Urinary bladder (tissue), 4 donors: ENCODE data around the gene GNAO1. TPM values are rescaled to one million over a fixed set of nuclear protein-coding genes. Genes with fewer than 3 reads are reported as not detected.
"Not testable (repeated sequence)": the region's sequence is repeated elsewhere in the genome, so short reads cannot be mapped to it uniquely, and the experiment has no call there.

ENCODE experiments used
- DNase-seq: peaks from one replicate; pipeline ENCODE4 v3.0.0-alpha.2; 2015; ENCODE audit errors: extremely low spot score
- H3K27ac ChIP-seq: one replicate; pipeline ENCODE4 v1.5.1; 2013; ENCODE audit warnings: low read depth, mild to moderate bottlenecking, moderate library complexity
- H3K36me3 ChIP-seq: one replicate; pipeline ENCODE4 v1.6.1; 2013; ENCODE audit warnings: mild to moderate bottlenecking, moderate library complexity; ENCODE audit not compliant: insufficient read depth
- H3K4me1 ChIP-seq: one replicate; pipeline ENCODE4 v1.6.1; 2013; ENCODE audit warnings: mild to moderate bottlenecking, moderate library complexity; ENCODE audit not compliant: insufficient read depth
- H3K4me3 ChIP-seq: one replicate; pipeline ENCODE4 v1.5.1; 2013; ENCODE audit warnings: low read depth, low read length
- WGBS: extraction: QIAGEN DNeasy Blood & Tissue Kit; methylation state at CpG from one replicate; pipeline ENCODE4 v1.1.7; 2013; 5-methylcytosine and 5-hydroxymethylcytosine counted together
- polyA plus RNA-seq: library from polyadenylated mRNA; stranded (reverse); fragments of 200-250 nt; gene quantifications from one replicate; pipeline ENCODE4 v1.2.3, GENCODE V29; 2013
- total RNA-seq: library from RNA; depleted of rRNA; stranded (reverse); fragments of >200 nt; gene quantifications from one replicate; pipeline ENCODE4 v1.2.3, GENCODE V29; 2014
- donor health status: healthy with polysubstance abuse.
- donor health status: healthy.

The GNAO1 gene
- total and polyA plus RNA-seq, 2 donors: 4.7 to 31.1 TPM

DNA sequence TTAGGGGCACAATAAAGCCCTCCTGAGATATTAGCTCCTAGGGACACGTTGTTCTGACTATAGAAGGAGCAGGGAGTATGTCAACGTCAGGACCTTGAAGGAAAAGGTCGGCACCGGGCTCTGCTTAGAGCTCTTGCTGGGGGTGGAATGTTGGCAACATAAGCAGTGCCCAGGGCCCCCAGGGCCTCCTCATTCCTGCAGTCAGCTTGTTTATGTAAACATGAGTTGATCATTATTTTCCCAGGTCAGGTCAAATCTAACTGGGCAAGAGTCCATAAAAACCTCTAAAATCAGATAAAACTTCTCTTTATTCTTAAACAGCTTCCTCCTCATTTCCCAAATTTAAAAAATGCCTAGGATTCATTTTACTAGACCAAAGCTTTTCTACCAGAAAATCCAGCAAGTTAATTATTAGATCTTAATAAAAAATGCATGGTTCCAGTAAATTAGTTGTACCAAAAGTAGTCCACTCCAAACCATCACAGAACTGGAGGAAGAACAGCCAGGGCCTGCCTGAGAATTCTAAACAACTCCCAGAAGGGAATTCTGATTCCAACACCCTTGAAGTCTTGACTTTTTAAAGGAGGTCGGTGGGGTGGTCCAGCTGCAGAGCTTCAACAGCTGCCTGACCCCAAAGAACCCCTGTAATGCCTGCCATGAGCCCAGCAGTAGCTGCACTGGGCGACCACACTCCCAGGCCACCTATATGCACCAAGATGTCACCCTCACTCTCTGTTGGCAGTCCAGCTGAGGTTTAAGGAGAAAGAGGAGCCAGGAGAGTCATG lies 179.8 kb downstream of the GNAO1 start:
- H3K4me1 ChIP-seq: no peaks in the 10 kb centered on the region
- 23% methylated on average over 6 of the region's 6 CpGs for WGBS
- peaks cover 5% of the 10 kb centered on the region for H3K36me3 ChIP-seq
- no peak overlapping the region for H3K27ac ChIP-seq
- DNase-seq: no peak
- H3K4me3 ChIP-seq: no peak overlapping the region

DNA sequence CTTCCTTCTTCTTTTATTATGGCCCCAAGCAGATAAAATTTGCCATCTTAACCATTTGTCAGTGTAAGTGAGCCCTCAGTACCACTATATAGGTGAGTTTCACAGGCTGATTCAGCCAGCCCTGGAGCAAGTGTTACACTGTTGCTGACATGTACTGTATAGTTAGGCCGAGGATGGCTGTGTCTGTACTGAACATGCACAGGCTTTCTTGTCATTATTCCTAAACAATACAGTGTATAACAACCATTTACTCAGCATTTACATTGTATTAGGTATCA lies 180.3 kb downstream of the GNAO1 start:
- H3K27ac ChIP-seq: no peak overlapping the region
- H3K4me1 ChIP-seq: no peaks in the 10 kb centered on the region

DNA sequence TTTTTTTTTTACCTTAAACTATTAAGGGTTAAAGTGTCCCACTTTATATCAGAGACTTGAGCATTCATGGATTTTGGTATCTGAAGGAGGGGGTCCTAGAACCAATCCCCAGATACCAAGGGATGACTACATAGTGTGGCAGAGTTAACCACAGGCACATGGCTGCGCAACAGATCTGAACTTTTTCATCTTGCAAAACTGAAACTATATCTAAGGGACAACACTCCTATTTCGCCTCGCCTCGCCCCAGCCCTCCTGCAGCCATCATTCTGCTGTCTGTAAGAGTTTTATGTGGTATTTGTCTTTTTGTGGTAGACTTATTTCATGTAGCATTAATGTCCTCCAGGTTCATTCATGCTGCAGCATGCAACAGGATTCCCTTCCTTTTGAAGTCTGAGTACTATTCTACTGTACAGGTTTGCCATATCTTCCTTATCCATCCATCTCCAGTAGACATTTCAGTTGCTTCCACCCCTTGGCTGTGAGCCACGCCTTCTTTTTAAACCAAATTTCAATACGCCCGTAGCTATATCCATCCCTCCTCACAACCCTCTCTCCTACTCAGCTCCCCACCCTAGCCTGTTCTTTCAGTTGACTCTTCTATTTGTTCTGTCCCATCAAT lies 180.8 kb downstream of the GNAO1 start:
- Histone ChIP-seq H3K36me3 (peaks cover under 1% of the 10 kb centered on the region), H3K27ac (no peak overlapping the region), H3K4me1 (no peaks in the 10 kb centered on the region), H3K4me3 (no peak overlapping the region)
- DNase-seq: no peak
- 82% methylated on average over 7 of the region's 7 CpGs for WGBS

More for the DNA sequence above, 180.3 kb downstream of the GNAO1 start:
- Histone ChIP-seq H3K36me3 (peaks cover 3% of the 10 kb centered on the region), H3K4me3 (no peak overlapping the region)
- no peak for DNase-seq
- WGBS: 71% methylated on average over 1 of the region's 1 CpG

DNA sequence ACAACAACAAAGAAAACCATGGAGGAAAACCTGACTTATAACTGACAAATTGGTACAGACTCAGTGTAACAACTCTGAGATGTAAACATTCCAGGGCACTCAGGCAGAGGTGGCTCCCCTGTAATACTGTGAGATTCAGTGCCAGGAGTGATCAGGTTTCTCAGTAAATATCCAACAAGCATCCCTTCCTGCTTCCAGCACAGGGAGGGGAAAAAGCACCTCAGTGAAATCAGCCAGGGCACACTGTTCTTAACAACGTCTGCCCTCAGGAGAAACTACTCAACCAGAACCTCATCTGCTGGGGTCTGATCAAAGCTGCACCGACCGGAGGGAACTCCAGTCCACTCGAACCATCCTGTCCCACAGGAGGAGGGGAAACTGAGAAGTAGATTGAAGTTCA lies 181.7 kb downstream of the GNAO1 start:
- WGBS: 72% methylated on average over 4 of the region's 4 CpGs
- no peaks in the 10 kb centered on the region for H3K4me1 ChIP-seq
- H3K4me3 ChIP-seq: no peak overlapping the region
- peaks cover 2% of the 10 kb centered on the region for H3K36me3 ChIP-seq
- DNase-seq: no peak
- H3K27ac ChIP-seq: no peak overlapping the region

DNA sequence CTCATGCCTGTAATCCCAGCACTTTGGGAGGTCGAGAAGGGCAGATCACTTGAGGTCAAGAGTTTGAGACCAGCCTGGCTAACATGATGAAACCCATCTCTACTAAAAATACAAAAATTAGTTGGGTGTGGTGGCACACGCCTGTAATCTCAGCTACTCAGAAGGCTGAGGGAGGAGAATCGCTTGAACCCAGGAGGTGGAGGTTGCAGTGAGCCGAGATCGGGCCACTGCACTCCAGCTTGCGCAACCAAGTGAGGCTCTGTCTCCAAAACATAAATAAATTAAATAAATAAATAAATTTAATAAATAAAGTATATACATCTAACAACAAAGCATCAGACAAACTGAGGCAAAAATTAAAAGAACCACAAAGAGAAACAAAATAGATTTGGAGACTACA lies 184.5 kb downstream of the GNAO1 start:
- not testable (repeated sequence) for H3K36me3 ChIP-seq, H3K4me3 ChIP-seq, DNase-seq, H3K4me1 ChIP-seq, H3K27ac ChIP-seq
- 95% methylated on average over 6 of the region's 6 CpGs for WGBS

DNA sequence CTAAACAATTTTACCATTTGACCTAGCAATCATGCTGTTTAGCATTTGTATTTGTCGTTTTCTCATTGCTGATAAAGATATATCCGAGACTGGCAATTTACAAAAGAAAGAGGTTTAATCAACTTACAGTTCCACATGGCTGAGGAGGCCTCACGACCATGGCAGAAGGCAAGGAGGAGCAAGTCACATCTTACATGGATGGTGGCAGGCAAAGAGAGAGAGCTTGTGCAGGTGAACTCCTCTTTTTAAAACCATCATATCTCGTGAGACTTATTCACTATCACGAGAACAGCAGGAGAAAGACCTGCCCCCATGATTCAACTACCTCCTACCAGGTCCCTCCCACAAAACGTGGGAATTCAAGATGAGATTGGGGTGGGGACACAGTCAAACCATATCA lies 187.8 kb downstream of the GNAO1 start:
- not testable (repeated sequence) for H3K27ac ChIP-seq, H3K4me1 ChIP-seq, H3K4me3 ChIP-seq, H3K36me3 ChIP-seq, DNase-seq
- WGBS: 97% methylated on average over 6 of the region's 6 CpGs

DNA sequence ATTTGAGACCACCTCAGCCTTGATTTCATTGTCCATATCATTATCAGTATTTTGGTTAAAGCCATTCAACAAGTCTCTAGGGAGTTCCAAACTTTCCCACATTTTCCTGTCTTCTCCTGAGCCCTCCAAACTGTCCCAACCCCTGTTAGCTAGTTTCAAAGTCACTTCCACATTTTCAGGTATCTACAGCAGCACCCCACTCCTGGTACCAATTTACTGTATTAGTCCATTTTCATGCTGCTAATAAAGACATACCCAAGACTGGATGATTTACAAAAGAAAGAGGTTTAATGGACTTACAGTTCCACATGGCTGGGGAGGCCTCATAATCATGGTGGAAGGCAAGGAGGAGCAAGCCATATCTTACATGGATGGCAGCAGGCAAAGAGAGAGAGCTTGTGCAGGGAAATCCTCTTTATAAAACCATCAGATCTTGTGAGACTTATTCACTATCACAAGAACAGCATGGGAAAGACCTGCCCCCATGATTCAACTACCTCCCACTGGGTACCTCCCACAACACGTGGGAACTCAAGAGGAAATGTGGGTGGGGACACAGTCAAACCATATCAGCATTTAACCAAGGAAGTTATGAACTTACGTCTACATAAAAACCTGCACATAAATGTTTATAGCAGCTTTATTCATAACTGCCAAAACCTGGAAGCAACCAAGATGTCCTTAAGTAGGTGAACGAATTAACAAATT lies 189.6 kb downstream of the GNAO1 start:
- DNase-seq, H3K4me3 ChIP-seq, H3K27ac ChIP-seq, H3K36me3 ChIP-seq, H3K4me1 ChIP-seq: not testable (repeated sequence)
- WGBS: 99% methylated on average over 3 of the region's 3 CpGs

DNA sequence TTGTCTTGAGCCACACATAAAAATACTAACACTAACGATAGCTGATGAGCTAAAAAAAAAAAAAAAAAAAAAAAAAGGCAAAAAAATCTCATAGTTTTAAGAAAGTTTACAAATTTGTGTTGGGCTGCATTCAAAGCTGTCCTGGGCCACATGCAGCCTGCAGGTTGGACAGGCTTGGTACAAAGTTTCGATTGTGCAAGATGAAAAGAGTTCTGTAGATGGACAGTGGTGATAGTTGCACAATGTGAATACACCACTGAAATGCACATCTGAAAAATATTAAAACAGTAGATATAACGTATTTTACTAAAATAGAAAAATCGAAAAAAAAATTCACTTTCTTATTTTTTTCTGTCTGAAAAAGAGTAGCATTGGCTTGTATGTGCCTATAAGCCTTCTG lies 191.2 kb downstream of the GNAO1 start:
- Histone ChIP-seq H3K4me3 (no peak overlapping the region), H3K4me1 (no peaks in the 10 kb centered on the region), H3K27ac (no peak overlapping the region), H3K36me3 (peaks cover 7% of the 10 kb centered on the region)
- WGBS: 95% methylated on average over 4 of the region's 4 CpGs
- DNase-seq: no peak

DNA sequence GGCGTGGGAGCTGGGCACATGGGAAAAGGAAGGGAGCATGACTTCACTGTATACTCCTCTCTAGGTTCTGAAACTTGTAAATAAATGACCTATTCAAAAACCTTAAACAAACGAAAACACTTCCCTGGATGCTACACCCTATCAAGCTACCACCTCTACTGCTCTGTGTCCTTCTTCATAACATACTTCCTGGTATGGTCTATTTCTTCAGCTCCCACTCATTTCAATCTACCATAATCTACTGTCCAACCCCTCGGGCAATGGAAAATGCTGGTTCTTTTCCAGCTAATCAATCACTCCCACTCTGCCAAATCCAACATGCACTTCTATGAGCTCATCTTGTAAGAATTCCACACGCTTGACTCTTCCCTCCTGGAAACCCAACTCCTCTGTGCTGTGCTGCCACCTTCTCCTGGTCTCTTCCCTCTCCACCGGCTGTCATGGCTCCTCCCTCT lies 191.6 kb downstream of the GNAO1 start:
- Histone ChIP-seq H3K4me1 (no peaks in the 10 kb centered on the region), H3K36me3 (peaks cover 6% of the 10 kb centered on the region), H3K4me3 (no peak overlapping the region), H3K27ac (no peak overlapping the region)
- DNase-seq: no peak
- WGBS: 92% methylated on average over 5 of the region's 5 CpGs

DNA sequence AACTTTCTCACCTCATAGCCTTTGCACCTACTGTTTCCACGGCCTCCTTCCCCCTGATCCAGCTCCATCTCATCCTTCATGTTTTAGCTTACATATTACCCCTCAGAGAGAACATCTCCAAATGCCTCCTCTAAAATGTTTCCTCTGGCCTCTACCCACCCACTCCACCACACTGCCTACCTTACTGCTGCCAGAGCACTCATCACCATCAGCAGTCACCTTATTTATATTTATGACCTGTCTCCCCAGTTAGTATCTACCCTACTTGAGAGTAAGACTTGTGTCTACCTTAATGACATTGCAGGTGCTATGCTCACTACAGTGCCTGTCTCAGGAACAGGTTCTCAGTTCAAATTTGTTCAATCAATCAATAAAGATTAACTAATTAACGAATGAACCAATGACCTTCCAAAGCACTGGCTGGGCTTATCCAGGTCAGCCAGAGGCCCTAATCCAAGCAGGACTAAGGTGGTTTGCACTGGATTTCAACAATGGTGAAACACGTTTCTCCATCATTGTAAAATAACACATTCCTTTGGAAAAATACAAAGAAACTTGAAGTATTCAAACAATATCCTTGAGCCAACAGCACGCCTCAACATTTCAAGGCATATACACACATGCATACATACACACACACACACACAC lies 192.9 kb downstream of the GNAO1 start:
- no peak for DNase-seq
- Histone ChIP-seq H3K36me3 (peaks cover 10% of the 10 kb centered on the region), H3K27ac (no peak overlapping the region), H3K4me1 (no peaks in the 10 kb centered on the region), H3K4me3 (no peak overlapping the region)
- 93% methylated on average over 4 of the region's 4 CpGs for WGBS

DNA sequence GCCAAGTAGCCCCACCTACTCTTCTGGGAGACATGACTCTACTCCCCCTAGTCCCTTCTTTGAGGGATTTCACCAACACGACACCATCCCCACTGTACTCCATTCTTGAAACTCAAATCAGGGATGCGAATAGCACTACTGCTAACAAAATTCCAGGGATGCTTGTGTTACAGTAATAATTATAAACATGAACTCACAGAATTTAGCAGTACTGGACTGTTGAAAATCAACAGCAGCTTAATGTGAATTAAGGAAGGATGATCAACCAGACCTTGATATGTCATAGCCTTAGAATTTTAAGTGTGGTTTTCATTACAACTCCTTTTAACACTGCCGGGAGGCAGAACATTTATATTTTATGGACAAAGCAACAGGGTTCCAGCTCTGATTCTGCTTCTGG lies 196.1 kb downstream of the GNAO1 start:
- H3K4me1 ChIP-seq: no peaks in the 10 kb centered on the region
- DNase-seq: no peak
- 91% methylated on average over 3 of the region's 3 CpGs for WGBS
- no peak overlapping the region for H3K4me3 ChIP-seq
- H3K27ac ChIP-seq: no peak overlapping the region
- H3K36me3 ChIP-seq: peaks cover 8% of the 10 kb centered on the region

DNA sequence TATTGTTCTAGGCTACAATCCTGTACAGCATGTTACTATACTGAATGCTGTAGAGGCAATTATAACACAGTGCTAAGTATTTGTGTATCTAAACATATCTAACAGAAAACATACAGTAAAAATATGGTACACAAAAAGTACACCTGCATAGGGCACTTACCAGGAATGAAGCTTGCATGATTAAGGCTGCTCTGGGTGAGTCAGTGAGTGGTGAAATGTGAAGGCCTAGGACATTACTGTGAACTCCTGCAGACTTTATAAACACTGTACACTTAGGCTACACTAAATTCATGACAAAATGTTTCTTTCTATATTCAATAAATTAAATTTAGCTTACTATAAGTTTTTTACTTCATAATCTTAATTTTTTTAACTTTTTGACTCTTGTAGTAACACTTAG lies 196.9 kb downstream of the GNAO1 start:
- no peak for DNase-seq
- H3K4me1 ChIP-seq: no peaks in the 10 kb centered on the region
- no peak overlapping the region for H3K4me3 ChIP-seq
- H3K27ac ChIP-seq: no peak overlapping the region
- peaks cover 8% of the 10 kb centered on the region for H3K36me3 ChIP-seq

DNA sequence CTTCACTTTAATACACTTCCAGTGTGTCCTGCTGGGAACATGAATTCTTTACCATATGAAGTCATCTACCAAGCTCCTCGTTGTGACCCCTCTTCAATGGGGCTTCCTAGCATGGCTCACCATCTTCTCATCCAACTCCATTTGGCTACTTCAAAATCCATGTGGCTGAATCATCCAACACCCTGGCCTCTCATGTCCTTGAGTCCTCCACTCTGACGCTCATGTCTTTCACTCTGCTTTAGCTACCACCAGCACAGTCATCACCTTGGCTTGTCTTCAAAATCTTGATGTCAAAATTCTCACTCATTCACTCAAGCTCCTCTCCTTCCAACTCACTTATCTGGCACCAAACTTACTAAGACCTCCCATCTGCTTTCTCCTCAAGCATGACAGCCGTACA lies 198.3 kb downstream of the GNAO1 start:
- H3K4me3 ChIP-seq: no peak overlapping the region
- H3K36me3 ChIP-seq: peaks cover 8% of the 10 kb centered on the region
- no peak for DNase-seq
- H3K27ac ChIP-seq: no peak overlapping the region
- H3K4me1 ChIP-seq: no peaks in the 10 kb centered on the region
- WGBS: 94% methylated on average over 3 of the region's 3 CpGs

DNA sequence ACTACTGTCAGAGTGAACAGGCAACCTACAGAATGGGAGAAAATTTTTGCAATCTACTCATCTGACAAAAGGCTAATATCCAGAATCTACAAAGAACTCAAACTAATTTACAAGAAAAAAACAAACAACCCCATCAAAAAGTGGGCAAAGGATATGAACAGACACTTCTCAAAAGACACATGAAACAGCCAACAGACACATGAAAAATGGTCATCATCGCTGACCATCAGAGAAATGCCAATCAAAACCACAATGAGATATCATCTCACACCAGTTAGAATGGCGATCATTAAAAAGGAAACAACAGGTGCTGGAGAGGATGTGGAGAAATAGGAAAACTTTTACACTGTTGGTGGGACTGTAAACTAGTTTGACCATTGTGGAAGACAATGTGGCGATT lies 205.4 kb downstream of the GNAO1 start:
- H3K4me3 ChIP-seq, DNase-seq, H3K36me3 ChIP-seq, H3K27ac ChIP-seq, H3K4me1 ChIP-seq: not testable (repeated sequence)
- 95% methylated on average over 3 of the region's 3 CpGs for WGBS
